ENCODE results near the gene ADAMTS20.

DNA sequence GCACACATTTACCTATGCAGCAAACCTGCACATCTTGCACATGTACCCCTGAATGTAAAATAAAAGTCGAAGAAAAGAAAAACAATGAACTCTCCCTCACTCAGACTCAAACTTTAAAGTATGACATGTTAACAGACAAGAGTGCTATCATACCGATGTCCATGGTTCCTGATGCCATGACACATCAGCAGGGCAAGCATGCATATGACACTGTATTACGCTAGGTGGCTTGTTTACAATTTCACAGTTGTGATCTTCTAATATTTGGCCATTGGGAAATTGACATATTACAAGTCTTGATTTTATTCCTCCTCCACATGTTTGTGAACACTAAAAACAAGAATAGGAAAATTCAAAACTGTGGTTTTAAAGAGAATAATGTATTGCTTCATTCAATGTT is 126.6 kb downstream of the ADAMTS20 start:
- TF ChIP-seq, protein P1, sequence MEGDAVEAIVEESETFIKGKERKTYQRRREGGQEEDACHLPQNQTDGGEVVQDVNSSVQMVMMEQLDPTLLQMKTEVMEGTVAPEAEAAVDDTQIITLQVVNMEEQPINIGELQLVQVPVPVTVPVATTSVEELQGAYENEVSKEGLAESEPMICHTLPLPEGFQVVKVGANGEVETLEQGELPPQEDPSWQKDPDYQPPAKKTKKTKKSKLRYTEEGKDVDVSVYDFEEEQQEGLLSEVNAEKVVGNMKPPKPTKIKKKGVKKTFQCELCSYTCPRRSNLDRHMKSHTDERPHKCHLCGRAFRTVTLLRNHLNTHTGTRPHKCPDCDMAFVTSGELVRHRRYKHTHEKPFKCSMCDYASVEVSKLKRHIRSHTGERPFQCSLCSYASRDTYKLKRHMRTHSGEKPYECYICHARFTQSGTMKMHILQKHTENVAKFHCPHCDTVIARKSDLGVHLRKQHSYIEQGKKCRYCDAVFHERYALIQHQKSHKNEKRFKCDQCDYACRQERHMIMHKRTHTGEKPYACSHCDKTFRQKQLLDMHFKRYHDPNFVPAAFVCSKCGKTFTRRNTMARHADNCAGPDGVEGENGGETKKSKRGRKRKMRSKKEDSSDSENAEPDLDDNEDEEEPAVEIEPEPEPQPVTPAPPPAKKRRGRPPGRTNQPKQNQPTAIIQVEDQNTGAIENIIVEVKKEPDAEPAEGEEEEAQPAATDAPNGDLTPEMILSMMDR (IDR thresholded peaks at IDR 0.05; ENCODE audit: low read depth, low read length) = no peak
- TF ChIP-seq POLR2A (IDR thresholded peaks at IDR 0.05; ENCODE audit: extremely low read depth, insufficient read length) = no peak
